H9 (cell line): ENCODE data around the gene ADAMTS2. TPM values are rescaled to one million over a fixed set of nuclear protein-coding genes. Genes with fewer than 3 reads are reported as not detected.
A peak's percentile ranks its signal among the peaks of the same experiment; 100 is the strongest.

Experiments used
- DNase-seq: peaks from one replicate; pipeline ENCODE4 v3.0.0-alpha.2; 2017
- H2AFZ ChIP-seq: one replicate; pipeline ENCODE4 v1.6.1; 2013; ENCODE audit warnings: mild to moderate bottlenecking, low read length, control low read depth, moderate library complexity
- H2AK5ac ChIP-seq: 2 replicates; pipeline ENCODE4 v1.6.1; 2013; ENCODE audit warnings: low read length, control low read depth, mixed read lengths; ENCODE audit not compliant: insufficient read length
- H2BK120ac ChIP-seq: one replicate; pipeline ENCODE4 v1.6.1; 2013; ENCODE audit warnings: low read depth, mild to moderate bottlenecking, low read length, control low read depth, inconsistent platforms; ENCODE audit not compliant: poor library complexity, severe bottlenecking
- H2BK12ac ChIP-seq: 2 replicates; pipeline ENCODE4 v1.6.1; 2013; ENCODE audit warnings: low read length, control low read depth, mixed read lengths, low read depth; ENCODE audit not compliant: insufficient read length
- H2BK15ac ChIP-seq: 2 replicates; pipeline ENCODE4 v1.6.1; 2013; ENCODE audit warnings: low read depth, low read length, control low read depth
- H2BK20ac ChIP-seq: one replicate; pipeline ENCODE4 v1.6.1; 2013; ENCODE audit warnings: low read depth, mild to moderate bottlenecking, low read length, control low read depth, inconsistent platforms; ENCODE audit not compliant: poor library complexity, severe bottlenecking
- H2BK5ac ChIP-seq: 2 replicates; pipeline ENCODE4 v1.6.1; 2013; ENCODE audit warnings: low read length, control low read depth, mixed read lengths; ENCODE audit not compliant: insufficient read length
- H3K14ac ChIP-seq: 2 replicates; pipeline ENCODE4 v1.6.1; 2013; ENCODE audit warnings: low read length, control low read depth; ENCODE audit not compliant: insufficient read depth
- H3K18ac ChIP-seq: 2 replicates; pipeline ENCODE4 v1.6.1; 2013; ENCODE audit warnings: low read depth, mild to moderate bottlenecking, mixed read lengths, low read length, control low read depth; ENCODE audit not compliant: insufficient read length
- H3K23ac ChIP-seq: 2 replicates; pipeline ENCODE4 v1.6.1; 2013; ENCODE audit warnings: low read length, control low read depth, mixed read lengths, low read depth; ENCODE audit not compliant: insufficient read length
- H3K23me2 ChIP-seq: 2 replicates; pipeline ENCODE4 v1.6.1; 2013; ENCODE audit warnings: low read depth, mild to moderate bottlenecking, mixed read lengths, low read length, control low read depth; ENCODE audit not compliant: insufficient read length, poor library complexity, severe bottlenecking
- H3K27ac ChIP-seq: 2 replicates; pipeline ENCODE4 v1.5.1; 2013; ENCODE audit warnings: low read length, control low read depth, mixed read lengths, low read depth; ENCODE audit not compliant: insufficient read length
- H3K27me3 ChIP-seq: 2 replicates; pipeline ENCODE4 v1.6.1; 2013; ENCODE audit warnings: low read length, control low read depth, inconsistent platforms; ENCODE audit not compliant: insufficient read depth
- H3K4ac ChIP-seq: 2 replicates; pipeline ENCODE4 v1.6.1; 2013; ENCODE audit warnings: low read depth, mild to moderate bottlenecking, control low read depth, inconsistent platforms, low read length, moderate library complexity
- H3K4me1 ChIP-seq: 2 replicates; pipeline ENCODE4 v1.6.1; 2013; ENCODE audit warnings: low read length, control low read depth, inconsistent platforms; ENCODE audit not compliant: insufficient read depth
- H3K4me2 ChIP-seq: 2 replicates; pipeline ENCODE4 v1.6.1; 2013; ENCODE audit warnings: low read length, control low read depth, mixed read lengths; ENCODE audit not compliant: insufficient read length, insufficient read depth
- H3K56ac ChIP-seq: 2 replicates; pipeline ENCODE4 v1.6.1; 2013; ENCODE audit warnings: low read depth, mild to moderate bottlenecking, mixed read lengths, low read length, control low read depth; ENCODE audit not compliant: insufficient read length
- H3K79me1 ChIP-seq: 2 replicates; pipeline ENCODE4 v1.6.1; 2013; ENCODE audit warnings: low read depth, mild to moderate bottlenecking, moderate library complexity, low read length, control low read depth, inconsistent platforms; ENCODE audit not compliant: insufficient read depth, poor library complexity, severe bottlenecking
- H3K79me2 ChIP-seq: 2 replicates; pipeline ENCODE4 v1.6.1; 2013; ENCODE audit warnings: low read length, control low read depth, inconsistent platforms; ENCODE audit not compliant: insufficient read depth
- H3K9ac ChIP-seq: 2 replicates; pipeline ENCODE4 v1.6.1; 2013; ENCODE audit warnings: low read length, control low read depth, mixed read lengths; ENCODE audit not compliant: insufficient read length; ENCODE audit errors: extremely low read depth
- H3K9me3 ChIP-seq: one replicate; pipeline ENCODE4 v1.6.1; 2013; ENCODE audit warnings: low read depth, low read length, inconsistent platforms; ENCODE audit not compliant: control insufficient read depth
- H3T11ph ChIP-seq: one replicate; pipeline ENCODE4 v1.6.1; 2013; ENCODE audit warnings: mild to moderate bottlenecking, low read length, control low read depth, inconsistent platforms
- H4K20me1 ChIP-seq: one replicate; pipeline ENCODE4 v1.6.1; 2013; ENCODE audit not compliant: control insufficient read depth, insufficient read length, insufficient read depth
- H4K5ac ChIP-seq: 2 replicates; pipeline ENCODE4 v1.6.1; 2013; ENCODE audit warnings: low read depth, mild to moderate bottlenecking, mixed read lengths, low read length, control low read depth; ENCODE audit not compliant: insufficient read length
- H4K8ac ChIP-seq: replicated peaks from 2 replicates; pipeline ENCODE4 v1.6.1; 2013; ENCODE audit warnings: low read length, control low read depth, mixed read lengths, low read depth; ENCODE audit not compliant: insufficient read length
- H4K91ac ChIP-seq: 2 replicates; pipeline ENCODE4 v1.6.1; 2013; ENCODE audit warnings: low read depth, mild to moderate bottlenecking, moderate library complexity, mixed read lengths, low read length, control low read depth; ENCODE audit not compliant: insufficient read length
- H3K27ac Mint-ChIP-seq, 3 experiments: 2 replicates in 2 of 3; 3 replicates in 1 of 3; pipeline ENCODE4 v1.8.0; 2020 to 2021; ENCODE audit warnings: mixed read lengths in 3 of 3, mild to moderate bottlenecking in 1 of 3, moderate library complexity in 1 of 3
- H3K27me3 Mint-ChIP-seq: 2 replicates; pipeline ENCODE4 v1.8.0; 2021; ENCODE audit warnings: low read depth, mild to moderate bottlenecking, moderate library complexity, mixed read lengths
- H3K36me3 Mint-ChIP-seq, 3 experiments: 2 replicates in 2 of 3; 3 replicates in 1 of 3; pipeline ENCODE4 v1.8.0; 2020 to 2021; ENCODE audit warnings: low read depth in 3 of 3, mixed read lengths in 3 of 3; ENCODE audit not compliant: insufficient read depth in 1 of 3
- H3K4me1 Mint-ChIP-seq, 2 experiments: 2 replicates each; pipeline ENCODE4 v1.8.0; 2020; ENCODE audit warnings: mixed read lengths in 2 of 2
- H3K4me3 Mint-ChIP-seq, 2 experiments: 2 replicates in 1 of 2; 3 replicates in 1 of 2; pipeline ENCODE4 v1.8.0; 2020 to 2021; ENCODE audit warnings: mild to moderate bottlenecking in 2 of 2, mixed read lengths in 2 of 2, moderate library complexity in 1 of 2
- H3K9me3 Mint-ChIP-seq, 2 experiments: 2 replicates in 1 of 2; 3 replicates in 1 of 2; pipeline ENCODE4 v1.8.0; 2020; ENCODE audit warnings: mild to moderate bottlenecking in 2 of 2, mixed read lengths in 2 of 2, moderate library complexity in 1 of 2
- CTCF ChIP-seq: fragments of 200-600 bp; sonication (generic); conservative IDR thresholded peaks from 3 replicates; pipeline ENCODE4 v1.8.0; 2021; ENCODE audit warnings: antibody characterized with exemption, mild to moderate bottlenecking
- WGBS: extraction: QIAGEN DNeasy Blood & Tissue Kit; methylation state at CpG from one replicate; pipeline ENCODE4 v1.1.7; 2013; ENCODE audit warnings: missing lambda C conversion rate, low lambda C conversion rate, mixed read lengths; ENCODE audit not compliant: insufficient read length; ENCODE audit errors: extremely low coverage; 5-methylcytosine and 5-hydroxymethylcytosine counted together
- total RNA-seq: library from RNA; stranded (reverse); gene quantifications from 2 replicates; pipeline ENCODE4 v1.2.1, GENCODE V29; 2021

The ADAMTS2 gene
- total RNA-seq, 1 experiment from 2014 or later = 5.4 TPM

GRCh38 chr5:179271821-179272325, 73.4 kb downstream of the ADAMTS2 start:
- Mint-ChIP-seq H3K27me3 (no peaks in the 10 kb centered on the region; the same call in 1 of the 2 replicates), H3K9me3 (peaks cover 2 to 3% of the 10 kb centered on the region in 2 experiments; a peak in 2 of 5 replicates), H3K4me1 (peaks cover 7 to 11% of the 10 kb centered on the region in 2 experiments), H3K4me3 (no peak overlapping the region), H3K36me3 (no peaks in the 10 kb centered on the region), H3K27ac (no peak overlapping the region)
- Histone ChIP-seq H3K9me3 (no peaks in the 10 kb centered on the region), H2AK5ac (no peak overlapping the region), H4K5ac (no peak overlapping the region), H4K91ac (no peak overlapping the region), H4K8ac (no peak overlapping the region), H3K4ac (no peak overlapping the region), H2BK15ac (no peak overlapping the region), H2BK12ac (no peak overlapping the region), H3K14ac (no peak overlapping the region), H2BK5ac (no peak overlapping the region), H4K20me1 (no peaks in the 10 kb centered on the region), H3K27ac (no peak overlapping the region), H3K23ac (no peak overlapping the region), H3K4me2 (no peak overlapping the region), H3K23me2 (no peaks in the 10 kb centered on the region), H3K27me3 (no peaks in the 10 kb centered on the region), H3K79me1 (no peaks in the 10 kb centered on the region), H3K9ac (no peak overlapping the region), H3K56ac (no peak overlapping the region), H3K18ac (no peak overlapping the region), H2AFZ (no peak overlapping the region), H3T11ph (no peak overlapping the region), H2BK20ac (no peak overlapping the region), H3K79me2 (no peaks in the 10 kb centered on the region), H2BK120ac (no peak overlapping the region), H3K4me1 (no peaks in the 10 kb centered on the region)
- WGBS = no CpG with 5 or more reads among the region's 13 CpGs
- peak; percentile 24 for DNase-seq
- no peak for TF ChIP-seq CTCF
